Measurements from ENCODE around the gene GGN.
"Not testable (repeated sequence)": the region's sequence is repeated elsewhere in the genome, so short reads cannot be mapped to it uniquely, and the experiment has no call there.

GGN gene

DNA sequence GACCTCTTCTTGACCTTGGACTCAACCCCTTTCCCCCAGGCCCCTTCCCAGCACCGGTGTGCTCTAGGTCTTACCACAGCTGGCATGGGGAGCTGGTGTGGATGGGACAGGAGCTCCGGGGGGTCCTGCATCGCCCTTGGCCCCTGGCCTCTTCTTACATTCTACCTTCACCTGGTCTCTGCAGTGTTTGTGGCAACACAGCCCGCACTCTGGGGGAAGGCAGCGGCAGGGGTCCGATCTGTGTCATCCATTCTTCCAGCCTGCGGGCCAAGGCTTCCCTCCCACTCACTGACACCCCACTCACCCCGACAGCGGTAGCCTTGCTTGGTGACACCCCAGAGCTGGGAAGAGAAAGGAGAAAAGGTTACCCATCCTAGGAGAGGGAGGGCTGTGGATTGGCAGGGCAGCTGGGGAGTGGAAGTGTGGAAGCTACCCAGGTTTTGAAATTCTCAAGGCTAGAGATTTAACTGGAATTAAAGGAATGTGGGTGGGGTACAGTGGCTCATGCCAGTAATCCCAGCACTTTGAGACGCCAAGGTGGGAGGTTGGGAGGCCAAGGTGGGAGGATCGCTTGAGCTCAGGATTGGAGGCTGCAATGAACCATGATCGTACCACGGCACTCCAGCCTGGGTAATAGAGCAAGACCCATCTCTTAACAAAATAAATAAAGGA lies 23.3 kb upstream of the GGN start:
- no peak for FAIRE-seq

- not testable (repeated sequence) for FAIRE-seq
These were observed 22.6 kb upstream of the GGN start for GRCh38 chr19:38410407-38410806.

GRCh38 chr19:38409631-38410133 lies 21.8 kb upstream of the GGN start:
- FAIRE-seq = no peak

GRCh38 chr19:38405276-38405675 lies 17.4 kb upstream of the GGN start:
- FAIRE-seq = no peak

- FAIRE-seq = no peak
These were observed 17.0 kb upstream of the GGN start for GRCh38 chr19:38404858-38405257.

DNA sequence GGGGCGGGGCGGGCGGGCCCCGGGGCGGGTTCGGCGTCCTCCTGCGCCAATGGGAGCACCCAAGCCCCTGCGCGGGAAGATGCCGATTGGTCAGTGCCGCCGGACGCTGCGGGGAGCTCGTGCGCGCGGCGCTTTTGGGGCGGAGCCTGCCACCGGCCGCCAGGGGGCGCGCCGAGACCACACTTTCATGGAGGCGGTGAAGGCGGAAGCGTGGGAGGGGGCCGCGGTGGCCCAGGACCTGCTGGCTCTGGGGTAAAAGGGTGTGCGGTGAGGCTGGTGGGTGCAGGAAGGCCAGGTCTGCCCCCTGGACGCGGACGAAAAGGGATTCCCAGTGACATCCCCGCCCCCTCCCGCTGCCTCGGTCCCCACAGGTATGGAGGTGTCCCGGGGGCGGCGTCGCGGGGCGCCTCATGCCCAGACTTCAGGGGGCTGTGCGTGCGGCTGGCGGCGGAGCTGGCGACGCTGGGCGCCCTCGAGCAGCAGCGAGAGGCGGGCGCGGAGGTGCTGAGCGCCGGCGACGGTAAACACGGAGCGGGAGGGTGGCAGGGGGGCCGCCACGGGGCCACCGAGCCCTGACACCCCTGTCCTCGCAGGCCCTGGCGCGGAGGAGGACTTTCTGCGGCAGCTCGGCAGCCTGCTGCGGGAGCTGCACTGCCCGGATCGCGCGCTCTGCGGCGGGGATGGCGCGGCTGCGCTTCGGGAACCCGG lies 15.3 kb upstream of the GGN start, which contains the start of gene FAM98C:
TSS of gene FAM98C (plus strand) at position 127 of the 708 bp plus-strand sequence. CDS start at position 188, 61 bp downstream.
- FAIRE-seq = no peak

- FAIRE-seq = no peak
These were observed 14.8 kb upstream of the GGN start for GRCh38 chr19:38402623-38402966.

DNA sequence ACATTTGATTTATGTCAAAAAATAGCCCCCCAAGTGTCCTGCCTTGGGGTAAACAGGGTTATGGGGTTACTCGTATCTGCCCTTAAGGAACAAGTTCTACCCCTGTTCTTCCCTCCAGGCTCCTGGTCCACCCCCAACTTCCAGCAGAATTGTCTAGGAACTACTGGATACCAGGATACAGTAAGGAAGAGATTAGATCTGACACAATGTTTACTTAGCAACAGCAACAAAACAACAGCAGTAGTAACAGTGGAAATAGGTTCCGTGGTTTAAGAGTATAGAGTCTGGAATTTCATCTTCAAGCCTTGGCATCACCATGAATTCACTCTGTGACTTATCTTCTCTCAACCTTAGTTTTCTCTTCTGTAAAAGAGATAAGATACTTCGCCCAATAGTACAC lies 13.3 kb upstream of the GGN start:
- FAIRE-seq = no peak

DNA sequence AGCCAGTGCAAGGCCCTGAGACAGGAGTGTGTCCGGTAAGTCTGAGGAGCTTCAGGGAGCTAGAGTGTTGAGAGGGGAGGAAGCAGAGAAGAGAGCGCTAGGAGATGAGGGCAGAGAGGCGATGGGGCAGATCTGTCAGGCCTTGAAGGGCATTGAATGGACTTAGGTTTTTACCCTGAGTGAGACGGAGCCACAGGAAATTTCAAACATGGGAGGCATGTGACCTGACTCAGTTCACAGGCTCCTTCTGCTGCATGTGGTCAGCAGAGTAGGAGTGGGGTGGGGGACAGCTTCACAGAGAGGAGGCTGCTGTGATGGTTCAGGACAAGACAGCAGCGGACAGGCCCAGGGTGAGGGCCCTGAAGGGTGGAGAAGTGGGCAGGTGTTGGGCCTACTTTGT lies 12.5 kb upstream of the GGN start:
- FAIRE-seq = no peak

GRCh38 chr19:38399537-38399936 lies 11.7 kb upstream of the GGN start:
- FAIRE-seq = no peak

DNA sequence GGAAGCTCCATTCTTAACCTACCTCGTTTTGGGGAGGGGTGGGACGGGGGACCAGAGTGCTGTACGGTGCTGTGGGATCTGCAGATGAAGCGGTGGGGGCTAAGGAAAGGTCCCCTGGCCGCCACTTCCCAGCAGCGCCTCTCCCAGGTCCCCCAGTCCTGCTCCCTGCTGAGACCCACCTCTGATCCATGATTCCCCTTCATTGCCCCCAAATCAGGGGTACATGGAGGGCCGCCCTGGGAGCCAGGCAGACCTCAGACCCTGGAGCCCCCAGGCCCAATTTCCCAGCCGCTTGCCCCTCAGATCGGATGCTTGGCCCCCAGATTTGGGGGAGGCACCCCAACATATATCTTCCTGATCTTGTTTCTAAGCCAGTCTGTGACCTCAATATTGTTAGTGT lies 11.2 kb upstream of the GGN start:
- FAIRE-seq = no peak

- no peak for FAIRE-seq
These were observed 7.7 kb upstream of the GGN start for GRCh38 chr19:38395381-38396114.

GRCh38 chr19:38394488-38394887 lies 6.7 kb upstream of the GGN start:
- no peak for FAIRE-seq

- no peak for FAIRE-seq
These were observed 5.0 kb upstream of the GGN start for GRCh38 chr19:38392707-38393308.

GRCh38 chr19:38391911-38392464 lies 4.2 kb upstream of the GGN start:
- no peak for FAIRE-seq

GRCh38 chr19:38389957-38390924 lies 2.4 kb upstream of the GGN start:
- no peak for FAIRE-seq

- no peak for FAIRE-seq
These were observed 1.5 kb upstream of the GGN start for GRCh38 chr19:38389101-38389925.

DNA sequence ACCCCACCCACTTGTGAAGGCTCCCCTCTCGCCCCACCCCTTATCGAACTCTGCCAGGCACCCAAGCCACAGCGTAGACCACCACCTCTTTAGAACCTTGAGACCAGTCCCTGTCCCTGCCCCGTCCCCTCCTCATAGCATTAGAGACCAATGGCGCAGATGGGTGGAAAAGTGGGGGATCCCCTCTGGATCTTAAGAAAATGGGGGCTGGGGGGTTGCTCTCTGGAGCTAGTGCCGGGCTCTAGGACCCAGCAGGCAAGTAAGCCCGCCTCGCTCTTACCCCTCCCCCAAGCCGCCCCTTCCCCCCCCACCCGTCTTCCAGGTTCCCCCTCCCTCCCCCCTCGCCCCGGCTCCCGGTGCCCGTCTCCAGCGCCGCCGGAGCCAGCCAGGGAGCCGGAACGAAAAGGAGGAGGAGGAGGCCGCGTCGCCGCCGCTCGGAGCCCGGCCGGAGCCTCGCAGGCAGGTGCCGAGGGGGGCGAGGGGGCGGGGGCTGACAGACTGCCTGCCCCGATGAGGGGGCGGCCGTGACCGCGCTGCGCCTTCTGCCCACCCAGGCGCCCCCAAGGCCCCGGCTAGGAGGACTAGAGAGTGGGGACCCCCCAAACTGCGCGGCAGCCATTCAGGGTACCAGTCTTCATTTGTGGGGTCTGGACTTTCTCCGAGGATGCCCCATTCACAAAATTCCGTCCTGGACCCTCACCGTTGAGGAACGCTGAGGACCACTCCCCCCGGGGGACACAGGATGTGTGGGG lies 691 bp upstream of the GGN start, which contains the start of gene SPRED3:
TSS of gene SPRED3 (plus strand) at position 349 of the 752 bp plus-strand sequence. CDS start 1,606 bp downstream, outside the sequence.
- FAIRE-seq = no peak

DNA sequence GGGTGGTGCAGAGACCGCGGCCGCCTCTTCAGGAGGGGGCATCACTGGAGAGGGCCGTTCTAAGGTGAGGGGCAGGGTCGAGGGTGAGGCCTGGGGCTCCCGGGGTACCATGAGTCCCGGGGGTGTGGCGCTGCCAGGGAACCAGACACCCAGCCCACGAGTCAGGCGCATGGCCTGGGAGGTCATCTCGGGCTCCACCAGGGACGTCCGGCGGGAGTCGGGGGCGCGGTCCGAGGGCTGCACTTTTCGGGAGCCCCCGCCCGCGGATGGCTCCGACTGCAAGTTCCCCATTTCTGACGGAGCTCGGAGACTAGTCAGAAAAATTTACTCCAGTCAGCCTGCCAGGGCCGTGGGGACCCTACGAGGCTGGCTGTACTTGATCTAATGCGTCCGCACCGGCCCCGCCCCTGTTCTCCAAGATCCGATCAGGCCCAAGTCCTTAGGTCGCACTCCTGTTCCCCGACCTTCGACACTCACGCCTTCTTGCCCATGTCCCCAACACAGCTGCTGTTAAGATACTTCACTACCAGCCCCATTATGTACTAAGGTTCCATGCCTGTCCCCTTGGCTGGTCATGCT lies 774 bp downstream of the GGN start:
- no peak for FAIRE-seq

Measured in endometrium (tissue), 2 donors.